AG08395 (cell line): ENCODE results near the gene SLITRK2.

Experiments used
- DNase-seq: peaks from one replicate; pipeline ENCODE4 v3.0.0; 2012; ENCODE audit warnings: mixed read lengths, low spot score

SLITRK2 gene, protein sequence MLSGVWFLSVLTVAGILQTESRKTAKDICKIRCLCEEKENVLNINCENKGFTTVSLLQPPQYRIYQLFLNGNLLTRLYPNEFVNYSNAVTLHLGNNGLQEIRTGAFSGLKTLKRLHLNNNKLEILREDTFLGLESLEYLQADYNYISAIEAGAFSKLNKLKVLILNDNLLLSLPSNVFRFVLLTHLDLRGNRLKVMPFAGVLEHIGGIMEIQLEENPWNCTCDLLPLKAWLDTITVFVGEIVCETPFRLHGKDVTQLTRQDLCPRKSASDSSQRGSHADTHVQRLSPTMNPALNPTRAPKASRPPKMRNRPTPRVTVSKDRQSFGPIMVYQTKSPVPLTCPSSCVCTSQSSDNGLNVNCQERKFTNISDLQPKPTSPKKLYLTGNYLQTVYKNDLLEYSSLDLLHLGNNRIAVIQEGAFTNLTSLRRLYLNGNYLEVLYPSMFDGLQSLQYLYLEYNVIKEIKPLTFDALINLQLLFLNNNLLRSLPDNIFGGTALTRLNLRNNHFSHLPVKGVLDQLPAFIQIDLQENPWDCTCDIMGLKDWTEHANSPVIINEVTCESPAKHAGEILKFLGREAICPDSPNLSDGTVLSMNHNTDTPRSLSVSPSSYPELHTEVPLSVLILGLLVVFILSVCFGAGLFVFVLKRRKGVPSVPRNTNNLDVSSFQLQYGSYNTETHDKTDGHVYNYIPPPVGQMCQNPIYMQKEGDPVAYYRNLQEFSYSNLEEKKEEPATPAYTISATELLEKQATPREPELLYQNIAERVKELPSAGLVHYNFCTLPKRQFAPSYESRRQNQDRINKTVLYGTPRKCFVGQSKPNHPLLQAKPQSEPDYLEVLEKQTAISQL

DNA sequence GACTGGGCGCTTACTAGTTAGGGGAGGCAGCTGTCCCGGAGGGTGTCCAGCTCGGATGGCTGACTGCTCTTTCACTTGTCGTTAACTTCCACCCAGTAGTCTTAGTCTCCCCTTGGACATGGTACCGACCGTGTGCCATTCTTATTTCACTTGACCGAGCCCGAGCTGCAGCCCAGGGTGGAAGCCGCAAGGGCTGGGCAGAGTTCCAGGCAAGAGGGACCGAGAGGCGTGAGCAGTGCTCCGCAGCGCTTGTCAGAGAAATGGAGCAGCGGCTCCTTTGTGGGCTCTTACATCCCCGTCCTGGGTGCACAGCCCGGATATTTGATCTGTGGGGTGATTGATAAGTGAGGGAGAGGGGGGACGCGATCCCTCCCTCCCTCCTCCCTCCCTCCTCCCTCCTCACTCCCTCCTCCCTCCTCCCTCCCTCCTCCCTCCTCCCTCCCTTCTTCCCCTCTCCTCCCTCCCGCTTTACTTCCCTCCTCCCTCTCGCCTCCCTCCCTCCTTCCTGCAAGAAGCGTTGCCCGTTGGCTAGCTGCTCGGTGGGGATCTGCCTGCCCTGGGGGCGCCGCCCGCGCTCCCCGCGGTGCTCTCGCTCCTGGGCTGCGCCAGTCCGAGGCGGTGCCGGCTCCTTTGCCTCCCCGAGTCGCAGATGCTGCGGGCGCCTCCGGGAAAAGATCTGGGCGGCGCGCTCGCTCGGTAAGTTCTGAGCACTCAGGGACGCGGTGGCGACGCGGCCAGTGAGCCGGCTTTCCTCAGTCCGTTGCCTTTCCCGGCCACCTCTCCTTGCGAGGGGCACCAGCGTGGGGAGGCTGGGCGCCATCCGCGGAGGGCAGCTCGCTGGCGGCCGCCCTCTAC is at the start of gene SLITRK2:
TSS of gene SLITRK2 (plus strand) at position 499 of the 855 bp plus-strand sequence. CDS start 4,597 bp downstream, outside the sequence.
- DNase-seq: no peak

DNA sequence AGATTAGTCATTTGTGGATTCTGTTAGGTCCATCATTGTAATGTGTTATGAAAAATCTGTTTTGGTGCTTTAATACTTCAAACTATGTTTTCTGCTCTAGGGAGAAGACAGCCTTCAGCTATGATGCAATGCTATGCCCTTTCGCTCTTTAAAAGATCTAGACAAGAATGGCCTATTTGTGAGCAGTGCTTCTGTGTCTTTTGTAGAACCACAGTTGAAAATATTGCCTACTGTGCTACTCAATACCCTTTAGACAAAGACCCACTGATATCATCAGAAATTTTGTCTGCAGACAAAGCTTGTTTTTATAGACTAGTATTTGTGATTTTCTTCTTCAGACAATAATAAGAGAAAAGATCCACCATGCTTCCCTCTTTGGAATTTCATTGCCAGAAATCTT is 44.6 kb upstream of the SLITRK2 start:
- DNase-seq: no peak

DNA sequence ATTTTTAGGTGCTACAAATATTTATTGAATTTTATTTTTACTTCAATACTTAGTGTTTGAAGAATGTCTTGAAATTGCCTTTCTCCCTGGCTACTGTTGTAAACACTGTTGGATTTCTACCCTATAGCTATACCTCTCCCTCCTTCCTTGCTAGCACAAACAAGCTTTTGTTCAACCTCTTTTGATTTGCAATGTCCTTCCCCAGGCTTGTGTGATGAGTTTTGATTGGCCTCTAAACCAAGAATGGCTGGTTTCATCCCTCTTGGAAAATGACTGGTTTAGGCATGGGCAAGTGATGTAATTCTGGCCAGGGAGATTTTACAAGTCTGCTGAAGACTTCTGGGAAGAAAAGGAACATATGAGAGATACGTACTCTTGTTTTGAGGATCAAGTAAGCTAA is 25.3 kb upstream of the SLITRK2 start:
- DNase-seq: no peak

DNA sequence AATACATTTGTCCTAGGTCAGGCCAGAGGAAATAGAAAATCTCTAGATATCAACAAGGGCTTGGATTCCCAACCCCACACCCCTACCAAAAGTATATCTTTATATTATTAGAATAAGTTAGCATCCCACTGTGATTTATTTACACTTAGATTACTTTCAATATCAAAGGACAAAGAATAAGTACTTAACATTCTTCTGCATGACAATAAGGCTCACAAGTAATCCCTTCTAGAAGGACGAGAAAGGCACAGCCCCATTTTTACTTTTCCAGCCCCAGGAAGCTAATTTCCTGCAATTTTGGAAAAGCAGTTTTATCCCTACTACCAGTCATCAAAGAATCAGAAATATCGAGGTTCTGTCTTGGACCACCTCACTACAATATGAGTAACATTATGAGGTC is 14.1 kb upstream of the SLITRK2 start:
- no peak for DNase-seq

DNA sequence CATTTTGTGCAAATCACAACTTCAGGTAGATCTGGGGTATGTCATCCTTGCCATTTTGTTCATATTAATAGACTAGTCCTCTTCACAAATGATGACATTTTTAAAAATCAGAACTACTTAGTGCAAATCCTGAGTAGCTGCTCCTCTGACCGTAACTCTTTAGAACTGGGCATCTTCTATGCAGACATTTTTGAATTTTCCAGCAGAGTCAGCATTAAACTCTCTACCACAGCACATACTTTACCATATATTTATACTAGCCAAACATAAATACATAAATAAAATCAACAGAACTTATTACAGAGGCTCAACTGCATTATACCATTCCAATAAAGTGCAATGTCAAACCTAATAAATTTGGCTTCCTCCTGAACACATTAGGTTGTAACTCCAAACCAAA is 4.5 kb upstream of the SLITRK2 start:
- no peak for DNase-seq

DNA sequence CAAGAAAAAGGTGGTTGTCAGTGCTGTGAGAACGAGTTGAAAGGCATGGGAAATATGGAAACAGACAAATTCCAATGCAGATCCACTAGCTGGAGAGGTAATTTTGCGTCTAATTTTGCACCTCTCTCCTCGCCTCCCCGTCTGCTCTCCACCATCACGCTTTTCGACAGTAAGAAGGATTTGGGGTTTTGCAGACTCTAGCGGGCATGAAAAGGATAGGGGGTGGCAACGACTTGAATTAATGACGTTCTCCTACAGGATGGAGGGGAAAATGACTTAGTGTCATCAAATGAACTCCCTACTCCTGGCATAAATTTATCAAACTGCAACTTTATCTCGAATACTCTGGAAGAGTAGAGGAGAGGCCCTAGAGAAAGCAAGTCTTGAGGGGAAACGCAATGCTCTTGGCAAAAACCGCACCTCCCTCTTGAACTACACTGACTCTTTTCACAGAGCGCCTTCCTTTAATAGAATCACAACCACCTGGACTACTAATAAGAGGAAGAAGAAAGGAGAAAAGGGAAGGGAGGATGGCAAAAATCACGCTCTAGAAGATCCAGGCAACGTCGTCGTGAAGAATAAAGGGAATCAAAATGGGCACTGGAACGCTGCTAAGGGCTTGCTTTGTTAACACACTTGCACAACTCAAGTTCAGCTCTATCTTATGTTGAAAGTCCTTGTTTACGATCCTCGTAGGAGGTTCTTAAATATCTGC is 871 bp upstream of the SLITRK2 start:
- no peak for DNase-seq

DNA sequence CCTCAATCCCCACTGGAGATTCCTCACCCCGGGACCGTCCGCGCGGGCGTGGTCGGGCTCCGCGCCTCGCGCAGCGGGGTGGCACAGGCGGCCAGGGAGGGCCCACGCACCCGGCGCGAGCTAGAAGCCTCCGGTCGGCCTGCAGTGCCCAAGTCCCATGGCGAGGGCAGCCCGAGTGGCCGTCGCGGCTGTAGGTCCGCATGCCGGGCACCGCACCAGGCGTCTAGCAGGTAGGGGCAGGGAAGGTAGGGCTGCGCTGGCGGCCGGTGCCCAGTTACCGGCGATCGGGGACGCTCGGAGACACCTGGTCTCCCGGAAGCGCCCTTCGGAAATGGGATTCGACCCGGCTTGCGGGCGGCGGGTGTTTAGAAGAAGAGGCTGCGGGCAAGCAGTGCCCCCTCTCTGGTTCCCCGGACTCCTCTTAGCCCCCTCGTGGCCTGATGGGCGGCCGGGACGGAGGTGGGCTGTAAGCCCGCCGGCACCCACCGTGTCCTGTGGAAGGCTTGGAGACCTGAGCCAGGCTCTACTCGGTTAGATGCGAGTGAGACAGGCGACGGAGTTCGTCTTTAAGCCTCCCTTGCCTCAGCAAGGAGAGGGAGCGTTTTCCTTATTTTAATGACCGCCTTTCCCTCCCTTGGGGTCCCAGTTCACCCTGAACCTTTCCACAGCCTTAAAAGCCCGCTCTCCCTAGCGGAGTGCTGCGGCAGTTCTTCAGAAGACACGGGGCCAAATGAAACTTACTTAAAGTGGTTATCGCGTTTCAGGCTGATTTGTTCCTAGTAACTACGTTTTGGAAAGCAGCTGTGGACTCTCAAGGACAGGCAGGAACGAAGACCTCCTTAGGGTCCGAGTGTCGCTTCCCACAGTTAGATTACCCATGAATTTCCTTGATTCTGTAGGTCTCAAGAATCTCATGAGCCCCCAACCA is 821 bp downstream of the SLITRK2 start:
- no peak for DNase-seq

DNA sequence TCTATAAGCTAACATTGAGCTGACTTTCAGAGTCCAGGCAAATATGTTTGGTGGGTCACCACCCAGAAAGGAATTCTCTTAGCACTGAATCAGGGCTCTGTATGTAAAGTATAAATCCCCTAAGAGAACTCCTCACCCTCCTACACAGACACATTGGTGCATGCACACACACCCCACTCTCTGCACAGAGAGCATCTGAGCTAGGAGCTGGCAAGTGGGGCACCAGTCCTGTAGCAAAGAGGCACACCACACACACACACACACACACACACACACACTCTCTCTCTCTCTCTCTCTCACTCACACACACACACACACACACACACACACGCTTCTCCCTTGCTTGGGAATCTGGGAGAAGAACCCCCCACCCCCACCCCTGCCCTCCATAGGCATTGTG is 3.2 kb downstream of the SLITRK2 start:
- DNase-seq: no peak

DNA sequence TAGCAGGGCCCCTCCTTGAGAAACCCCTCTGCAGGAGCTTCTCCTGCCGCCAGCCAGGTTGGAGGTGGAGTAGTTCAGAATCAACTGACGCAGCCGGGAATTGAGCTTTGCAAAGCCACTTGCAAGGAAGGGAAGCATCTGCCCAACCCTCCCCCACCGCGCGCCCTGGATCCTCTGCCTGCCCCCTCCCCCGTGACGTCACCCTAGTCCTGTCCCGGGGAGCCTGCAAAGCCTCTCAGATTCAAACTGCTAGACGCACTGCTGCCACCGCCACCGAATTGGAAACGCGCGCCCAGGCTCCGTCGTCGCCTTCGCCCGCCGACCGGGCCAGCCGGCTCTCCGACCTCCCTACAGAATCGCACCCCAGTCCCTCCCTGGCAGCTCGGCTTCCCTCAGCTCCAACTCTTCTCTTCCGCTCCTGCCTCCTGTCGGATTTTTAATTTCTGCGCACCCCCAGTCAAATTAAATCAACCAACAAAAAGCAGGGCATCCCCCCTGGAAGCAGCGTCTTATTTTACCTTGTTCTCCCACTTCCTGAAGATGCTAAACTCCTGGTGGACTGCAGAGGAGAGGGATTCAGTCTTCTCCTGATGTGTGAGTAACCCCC is 3.8 kb downstream of the SLITRK2 start:
- no peak for DNase-seq

DNA sequence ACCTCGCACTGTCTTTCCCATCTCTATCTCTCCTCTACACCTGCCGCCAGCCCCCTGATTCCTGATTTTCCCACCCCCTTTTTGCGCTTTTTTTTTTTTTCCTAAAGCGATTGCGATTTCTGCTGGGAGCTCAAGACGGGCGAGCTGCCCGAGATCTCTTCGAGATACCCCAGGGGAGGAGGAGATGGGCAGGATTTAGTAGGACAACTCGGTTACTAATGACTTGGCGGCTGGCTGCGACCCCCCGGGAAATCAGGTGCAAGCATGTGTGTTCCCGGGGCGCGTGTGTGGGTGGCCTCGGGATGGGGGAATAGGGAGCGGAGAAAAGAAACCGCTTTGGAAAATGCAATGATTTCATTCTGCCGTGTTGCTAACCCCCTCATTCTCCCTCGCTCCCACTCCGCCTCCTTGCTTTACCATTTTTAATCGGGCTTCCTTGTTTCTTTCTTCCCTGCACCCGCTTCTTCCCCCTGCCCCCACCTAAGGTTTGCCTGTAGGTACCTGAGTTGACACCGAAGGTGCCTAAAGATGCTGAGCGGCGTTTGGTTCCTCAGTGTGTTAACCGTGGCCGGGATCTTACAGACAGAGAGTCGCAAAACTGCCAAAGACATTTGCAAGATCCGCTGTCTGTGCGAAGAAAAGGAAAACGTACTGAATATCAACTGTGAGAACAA is 4.4 kb downstream of the SLITRK2 start:
- DNase-seq: no peak

DNA sequence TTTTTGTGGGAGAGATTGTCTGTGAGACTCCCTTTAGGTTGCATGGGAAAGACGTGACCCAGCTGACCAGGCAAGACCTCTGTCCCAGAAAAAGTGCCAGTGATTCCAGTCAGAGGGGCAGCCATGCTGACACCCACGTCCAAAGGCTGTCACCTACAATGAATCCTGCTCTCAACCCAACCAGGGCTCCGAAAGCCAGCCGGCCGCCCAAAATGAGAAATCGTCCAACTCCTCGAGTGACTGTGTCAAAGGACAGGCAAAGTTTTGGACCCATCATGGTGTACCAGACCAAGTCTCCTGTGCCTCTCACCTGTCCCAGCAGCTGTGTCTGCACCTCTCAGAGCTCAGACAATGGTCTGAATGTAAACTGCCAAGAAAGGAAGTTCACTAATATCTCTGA is 5.5 kb downstream of the SLITRK2 start:
- DNase-seq: no peak

DNA sequence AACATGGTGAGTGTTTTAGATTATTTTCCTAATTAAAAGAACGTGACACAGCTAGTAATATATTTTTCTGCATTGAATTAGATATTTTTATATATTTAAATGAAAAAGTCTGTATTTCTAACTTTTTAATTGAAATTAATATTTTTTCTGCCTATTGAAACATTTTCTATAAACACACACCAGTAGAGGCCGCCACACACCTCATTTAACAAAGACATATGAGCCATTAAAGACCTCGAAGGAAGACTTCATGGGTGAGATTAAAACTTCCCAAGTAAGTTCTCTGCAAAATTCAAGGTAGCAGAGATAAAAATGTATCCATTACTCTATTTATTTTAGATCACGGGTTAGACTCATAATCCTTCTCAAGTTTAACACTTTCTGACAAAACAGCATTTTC is 8.3 kb downstream of the SLITRK2 start:
- no peak for DNase-seq

DNA sequence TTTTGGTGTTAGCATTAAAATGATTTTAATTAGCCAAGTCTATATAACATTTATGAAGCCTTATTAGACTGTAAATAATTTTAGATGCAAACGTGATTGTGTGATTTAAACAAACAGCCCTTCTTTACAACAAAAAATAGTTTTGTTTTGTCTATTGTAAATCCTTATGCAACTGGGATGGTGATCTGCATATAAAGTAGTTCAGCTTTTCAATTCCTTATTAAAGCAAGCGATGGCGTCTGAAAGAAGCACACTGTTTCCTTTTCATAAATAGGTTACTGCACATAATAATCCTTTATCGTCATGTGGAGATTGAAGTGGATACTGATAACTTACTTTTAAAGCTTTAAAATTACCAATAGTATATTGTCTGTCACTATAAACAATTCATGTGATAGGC is 8.8 kb downstream of the SLITRK2 start:
- DNase-seq: no peak

DNA sequence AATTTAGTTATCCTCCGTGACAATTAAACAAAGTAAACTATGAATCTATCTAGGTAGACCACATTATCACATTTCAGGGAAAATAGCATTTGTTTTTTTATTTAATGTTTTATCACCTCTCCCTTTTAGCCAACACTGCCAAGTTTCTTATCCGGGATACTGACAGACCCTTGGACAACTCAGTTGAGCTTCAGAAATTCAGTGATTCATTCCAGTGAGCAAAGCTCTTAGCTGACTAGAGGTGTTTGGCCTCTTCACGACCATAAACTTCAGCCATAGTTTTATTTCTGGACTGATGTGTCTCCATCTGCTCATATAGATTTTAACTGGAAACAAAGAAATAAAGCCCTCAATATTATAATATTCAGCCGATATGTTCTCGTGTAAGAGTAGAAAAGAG is 15.2 kb downstream of the SLITRK2 start:
- no peak for DNase-seq

DNA sequence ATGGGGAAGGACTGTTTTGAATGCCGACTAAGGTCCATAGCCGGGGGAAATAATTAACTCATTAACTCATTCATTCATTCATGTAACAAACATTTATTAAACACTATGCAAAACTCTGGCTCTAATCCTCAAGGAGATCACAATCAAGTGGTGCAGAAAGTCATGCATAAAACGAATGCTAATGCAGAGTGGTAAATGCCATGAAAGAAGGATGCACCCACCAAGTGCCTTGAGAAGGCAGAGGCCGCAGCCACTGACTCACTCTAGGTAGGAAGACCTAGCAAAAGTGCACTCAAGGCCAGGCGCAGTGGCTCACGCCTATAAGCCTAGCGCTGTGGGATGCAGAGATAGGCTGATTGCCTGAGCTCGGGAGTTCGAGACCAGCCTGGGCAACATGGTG is 22.9 kb downstream of the SLITRK2 start:
- DNase-seq: no peak

DNA sequence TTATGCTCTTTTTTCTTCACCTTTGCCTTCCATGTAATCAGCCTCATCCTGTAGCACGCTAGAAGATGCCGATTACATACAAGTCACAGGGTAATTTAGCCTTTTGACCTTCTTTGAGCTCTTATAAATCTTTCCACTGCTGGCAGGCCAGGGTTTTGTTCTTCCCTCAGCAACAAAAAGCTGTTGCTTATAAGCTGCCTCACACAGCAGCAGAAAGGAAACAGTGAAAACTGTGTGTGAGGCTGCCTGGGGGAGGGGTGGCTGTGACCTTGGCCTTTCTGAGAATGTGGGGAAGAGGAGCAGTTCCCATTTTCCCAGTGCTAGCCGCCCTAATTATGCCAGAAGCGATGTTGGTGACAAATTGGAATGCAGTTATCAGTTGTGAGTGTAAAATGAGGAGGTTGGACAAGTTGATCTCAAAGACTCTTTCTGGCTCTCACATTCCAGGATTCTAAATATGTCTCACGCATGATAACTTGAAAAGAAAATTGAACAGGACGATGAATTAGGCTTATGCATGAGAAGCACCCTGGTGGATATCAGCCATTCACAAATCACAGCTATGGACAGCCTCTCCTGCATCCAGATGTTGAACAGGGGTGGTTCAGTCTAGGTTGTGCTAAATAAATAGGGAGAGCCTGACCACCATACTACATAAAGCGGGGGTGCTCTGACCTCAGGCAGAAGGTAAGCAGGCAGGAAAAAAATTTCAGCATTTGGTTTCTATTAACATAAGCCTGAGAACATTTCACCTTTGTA is 25.7 kb downstream of the SLITRK2 start:
- no peak for DNase-seq

DNA sequence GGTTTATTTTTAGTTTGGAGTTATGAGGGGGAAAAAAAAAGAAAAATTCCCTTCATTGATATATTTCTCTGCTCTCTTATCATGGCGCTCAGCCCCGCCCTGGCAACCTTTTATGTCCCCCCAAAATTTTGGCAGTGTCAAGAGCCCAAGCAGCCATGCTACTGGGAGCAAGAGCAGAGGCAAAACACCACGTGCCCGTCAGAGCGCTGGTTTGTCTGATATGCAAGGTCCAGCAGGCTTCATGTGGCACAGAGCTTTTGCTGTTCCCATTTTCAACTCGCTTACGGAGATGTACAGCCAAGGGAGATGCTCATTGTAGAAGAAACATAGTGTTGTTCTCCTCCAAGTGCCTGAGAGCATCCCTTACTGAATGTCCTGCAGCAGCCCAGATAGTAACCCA is 27.3 kb downstream of the SLITRK2 start:
- DNase-seq: no peak

DNA sequence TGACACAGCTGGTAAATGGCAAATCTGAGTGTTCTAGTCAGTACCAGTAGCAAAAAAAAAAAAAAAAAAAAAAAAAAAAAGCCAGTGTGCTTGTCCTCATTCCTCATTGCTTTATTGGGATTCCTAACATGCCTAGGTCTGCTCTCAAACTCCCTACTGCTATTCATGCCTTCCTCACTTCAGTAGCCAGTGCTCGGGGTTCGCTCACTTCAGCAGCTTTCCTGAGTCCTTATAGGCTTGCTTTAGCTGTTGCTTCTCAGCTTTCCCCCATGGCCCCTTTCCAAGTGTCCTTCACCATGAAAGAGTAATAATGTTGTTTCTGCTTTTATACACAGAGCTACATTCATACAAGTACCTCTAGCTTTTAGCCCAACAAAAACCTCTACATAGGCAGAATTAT is 30.8 kb downstream of the SLITRK2 start:
- no peak for DNase-seq

DNA sequence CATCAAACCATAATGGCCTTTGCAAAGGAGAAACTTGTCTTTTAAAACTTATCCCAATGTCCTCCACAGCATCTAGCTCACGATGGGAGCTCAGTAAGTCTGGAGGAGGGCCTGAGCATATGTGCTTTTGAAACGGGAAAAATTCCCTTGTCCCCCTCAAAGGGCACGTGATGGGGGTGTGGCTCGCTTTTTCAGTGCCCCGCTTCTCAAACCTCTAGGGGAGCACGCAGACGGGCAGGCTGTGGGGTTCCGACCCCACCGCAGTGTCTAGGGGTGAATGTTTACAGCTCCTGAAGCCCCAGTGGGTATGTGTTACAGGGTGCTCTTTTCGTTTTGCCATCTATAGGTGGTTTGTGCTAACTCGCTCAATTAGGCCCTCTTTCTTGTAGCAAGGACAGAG is 31.2 kb downstream of the SLITRK2 start:
- no peak for DNase-seq
